Neural progenitor cell (in vitro differentiated cells): Measurements from ENCODE around the gene ZNHIT6. TPM values are rescaled to one million over a fixed set of nuclear protein-coding genes. Genes with fewer than 3 reads are reported as not detected.
A peak's percentile ranks its signal among the peaks of the same experiment; 100 is the strongest.

Source experiments
- DNase-seq: peaks from one replicate; pipeline ENCODE4 v3.0.0-alpha.2; 2016; ENCODE audit warnings: low spot score
- H2AFZ ChIP-seq: fragments of 200-600 bp; sonication (generic); replicated peaks from 2 replicates; pipeline ENCODE4 v1.6.1; 2016; ENCODE audit warnings: antibody characterized with exemption
- H3F3A ChIP-seq: fragments of 200-600 bp; sonication (generic); 2 replicates; pipeline ENCODE4 v1.6.1; 2016; ENCODE audit warnings: antibody characterized with exemption, low read depth
- H3K27ac ChIP-seq: fragments of 200-600 bp; sonication (generic); 2 replicates; pipeline ENCODE4 v1.5.1; 2016; ENCODE audit warnings: mild to moderate bottlenecking
- H3K27me3 ChIP-seq: fragments of 200-600 bp; sonication (generic); 2 replicates; pipeline ENCODE4 v1.6.1; 2016; ENCODE audit warnings: mild to moderate bottlenecking, moderate library complexity
- H3K36me3 ChIP-seq: fragments of 200-600 bp; sonication (generic); 2 replicates; pipeline ENCODE4 v1.5.1; 2016
- H3K4me1 ChIP-seq: fragments of 200-600 bp; sonication (generic); 2 replicates; pipeline ENCODE4 v1.6.1; 2016; ENCODE audit warnings: mixed run types
- H3K4me2 ChIP-seq: fragments of 200-600 bp; sonication (generic); 2 replicates; pipeline ENCODE4 v1.6.1; 2016
- H3K4me3 ChIP-seq: fragments of 200-600 bp; sonication (generic); 2 replicates; pipeline ENCODE4 v1.5.1; 2016
- H3K79me2 ChIP-seq: fragments of 200-600 bp; sonication (generic); 2 replicates; pipeline ENCODE4 v1.6.1; 2016; ENCODE audit warnings: low read depth
- H3K9ac ChIP-seq: fragments of 200-600 bp; sonication (generic); 2 replicates; pipeline ENCODE4 v1.6.1; 2016
- H3K9me3 ChIP-seq: fragments of 200-600 bp; sonication (generic); 2 replicates; pipeline ENCODE4 v1.5.1; 2016; ENCODE audit warnings: low read depth
- H4K20me1 ChIP-seq: fragments of 200-600 bp; sonication (generic); 2 replicates; pipeline ENCODE4 v1.6.1; 2016; ENCODE audit warnings: low read depth
- H3K27ac Mint-ChIP-seq: 3 replicates; pipeline ENCODE4 v1.8.0; 2021; ENCODE audit warnings: mixed read lengths
- H3K27me3 Mint-ChIP-seq: 2 replicates; pipeline ENCODE4 v1.8.0; 2022; ENCODE audit warnings: low read depth, mild to moderate bottlenecking, inconsistent platforms, moderate library complexity, mixed read lengths; ENCODE audit not compliant: insufficient read depth
- H3K36me3 Mint-ChIP-seq: 3 replicates; pipeline ENCODE4 v1.8.0; 2021; ENCODE audit warnings: mixed read lengths
- H3K4me1 Mint-ChIP-seq: 3 replicates; pipeline ENCODE4 v1.8.0; 2021; ENCODE audit warnings: mixed read lengths
- H3K4me3 Mint-ChIP-seq: 3 replicates; pipeline ENCODE4 v1.8.0; 2021; ENCODE audit warnings: mild to moderate bottlenecking, moderate library complexity, mixed read lengths
- H3K9me3 Mint-ChIP-seq: 3 replicates; pipeline ENCODE4 v1.8.0; 2020; ENCODE audit warnings: mixed read lengths
- EZH2 ChIP-seq: fragments of 200-600 bp; sonication (generic); IDR thresholded peaks from 2 replicates; pipeline ENCODE4 v1.6.1; 2017; ENCODE audit warnings: antibody characterized with exemption, mild to moderate bottlenecking, moderate library complexity
- EZH2phosphoT487 ChIP-seq: fragments of 200-600 bp; sonication (generic); IDR thresholded peaks from 2 replicates; pipeline ENCODE4 v1.6.1; 2017; ENCODE audit warnings: antibody characterized with exemption
- total RNA-seq: library from RNA; depleted of rRNA; stranded (reverse); fragments of >200 nt; gene quantifications from 2 replicates; pipeline ENCODE4 v1.2.3, GENCODE V29; 2015; ENCODE audit warnings: low replicate concordance
- TF ChIP-seq, protein P1 (sequence below): fragments of 200-600 bp; sonication (generic); IDR thresholded peaks from 2 replicates; pipeline ENCODE4 v1.5.1; 2017; ENCODE audit warnings: antibody characterized with exemption, mild to moderate bottlenecking

The ZNHIT6 gene
- total RNA-seq, 1 donor from 2014 or later: 22.0 TPM

DNA sequence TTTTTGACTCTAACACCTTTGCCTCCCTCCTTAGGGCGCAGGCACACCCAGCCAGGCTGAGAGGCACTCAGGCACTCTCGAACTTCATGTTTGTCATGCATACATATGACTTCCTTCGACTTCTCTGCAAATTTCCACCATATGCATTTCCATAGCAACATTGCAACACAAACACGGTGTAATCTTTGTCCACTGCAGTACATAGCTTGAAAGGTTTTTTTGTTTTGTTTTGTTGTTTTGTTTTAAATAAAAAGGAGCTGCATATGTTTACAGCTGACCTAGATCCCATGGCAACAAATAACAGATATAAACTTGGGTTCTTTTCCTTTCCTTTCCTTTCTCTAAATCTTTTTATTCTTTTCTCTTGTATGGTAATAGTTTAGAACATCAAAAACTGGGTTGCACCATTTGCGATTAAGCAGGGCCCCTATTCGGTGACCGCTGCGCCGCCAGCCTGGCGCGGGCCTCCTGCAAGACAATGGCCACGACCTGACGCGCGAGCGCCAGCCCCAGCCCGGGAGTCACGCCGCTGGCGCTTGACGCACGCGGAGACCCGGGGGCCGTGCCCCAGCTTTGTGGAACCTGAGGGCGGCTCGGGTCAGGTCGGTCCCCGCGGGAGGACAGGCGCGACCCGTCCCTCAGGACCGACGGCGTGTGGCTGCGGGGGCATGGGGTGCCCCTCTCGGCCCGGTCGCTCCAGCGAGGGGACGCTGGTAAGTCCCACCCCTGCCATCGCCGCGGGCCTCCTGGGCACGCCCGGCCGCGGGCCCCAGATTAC is 92.5 kb downstream of the ZNHIT6 start:
- Histone ChIP-seq H3K9me3 (peaks cover 1% of the 10 kb centered on the region), H3K27ac (no peak overlapping the region), H3K4me1 (no peaks in the 10 kb centered on the region), H4K20me1 (no peaks in the 10 kb centered on the region), H3K36me3 (no peaks in the 10 kb centered on the region), H3K79me2 (no peaks in the 10 kb centered on the region), H3K9ac (no peak overlapping the region), H2AFZ (no peak overlapping the region), H3K27me3 (no peaks in the 10 kb centered on the region), H3K4me3 (no peak overlapping the region), H3F3A (no peaks in the 10 kb centered on the region), H3K4me2 (no peak overlapping the region)
- no peak for DNase-seq
- H3K36me3 Mint-ChIP-seq: peaks cover 12% of the 10 kb centered on the region
- H3K27me3 Mint-ChIP-seq: no peaks in the 10 kb centered on the region
- H3K9me3 Mint-ChIP-seq: peaks cover 8% of the 10 kb centered on the region
- TF ChIP-seq, protein P1, sequence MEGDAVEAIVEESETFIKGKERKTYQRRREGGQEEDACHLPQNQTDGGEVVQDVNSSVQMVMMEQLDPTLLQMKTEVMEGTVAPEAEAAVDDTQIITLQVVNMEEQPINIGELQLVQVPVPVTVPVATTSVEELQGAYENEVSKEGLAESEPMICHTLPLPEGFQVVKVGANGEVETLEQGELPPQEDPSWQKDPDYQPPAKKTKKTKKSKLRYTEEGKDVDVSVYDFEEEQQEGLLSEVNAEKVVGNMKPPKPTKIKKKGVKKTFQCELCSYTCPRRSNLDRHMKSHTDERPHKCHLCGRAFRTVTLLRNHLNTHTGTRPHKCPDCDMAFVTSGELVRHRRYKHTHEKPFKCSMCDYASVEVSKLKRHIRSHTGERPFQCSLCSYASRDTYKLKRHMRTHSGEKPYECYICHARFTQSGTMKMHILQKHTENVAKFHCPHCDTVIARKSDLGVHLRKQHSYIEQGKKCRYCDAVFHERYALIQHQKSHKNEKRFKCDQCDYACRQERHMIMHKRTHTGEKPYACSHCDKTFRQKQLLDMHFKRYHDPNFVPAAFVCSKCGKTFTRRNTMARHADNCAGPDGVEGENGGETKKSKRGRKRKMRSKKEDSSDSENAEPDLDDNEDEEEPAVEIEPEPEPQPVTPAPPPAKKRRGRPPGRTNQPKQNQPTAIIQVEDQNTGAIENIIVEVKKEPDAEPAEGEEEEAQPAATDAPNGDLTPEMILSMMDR: no peak
- TF ChIP-seq EZH2: no peak
- no peak overlapping the region for H3K27ac Mint-ChIP-seq
- peaks cover 16% of the 10 kb centered on the region for H3K4me1 Mint-ChIP-seq
- H3K4me3 Mint-ChIP-seq: no peak overlapping the region

DNA sequence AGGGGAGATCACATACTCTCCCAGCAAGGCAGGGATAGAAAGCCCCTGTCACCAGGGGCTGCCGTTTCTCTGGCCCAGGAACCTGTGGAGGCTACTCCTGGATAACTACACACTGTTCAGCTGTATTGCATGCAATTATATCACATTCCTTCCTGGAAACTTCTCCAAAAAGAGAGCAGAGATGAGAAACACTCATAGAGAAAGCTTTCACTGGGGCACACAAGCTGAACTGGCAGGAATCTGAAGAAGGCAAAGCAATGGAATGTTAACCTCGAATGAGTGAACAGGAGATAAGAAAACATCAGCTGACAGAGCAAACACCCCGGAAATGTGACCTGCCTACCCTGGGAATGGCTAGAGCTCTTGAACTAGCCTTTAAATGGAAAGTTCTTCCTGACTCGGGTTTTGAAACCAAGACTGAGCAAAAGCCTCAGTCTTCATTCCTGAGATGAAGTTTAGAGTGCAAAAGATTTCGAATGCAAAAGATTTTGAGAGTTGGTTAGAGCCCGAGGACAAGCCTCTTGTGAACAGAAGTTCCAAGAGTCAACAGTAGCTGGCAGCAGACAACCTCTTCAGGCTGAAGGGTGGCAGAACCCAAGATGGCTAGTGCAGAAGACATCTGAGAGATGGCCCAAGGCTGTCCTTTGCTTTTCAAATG is 95.4 kb downstream of the ZNHIT6 start:
- Histone ChIP-seq H3F3A (no peaks in the 10 kb centered on the region), H4K20me1 (no peaks in the 10 kb centered on the region), H3K27ac (no peak overlapping the region), H3K9ac (no peak overlapping the region), H2AFZ (no peak overlapping the region), H3K79me2 (no peaks in the 10 kb centered on the region), H3K4me3 (no peak overlapping the region), H3K4me1 (no peaks in the 10 kb centered on the region), H3K27me3 (no peaks in the 10 kb centered on the region), H3K4me2 (no peak overlapping the region), H3K36me3 (no peaks in the 10 kb centered on the region), H3K9me3 (no peaks in the 10 kb centered on the region)
- H3K27ac Mint-ChIP-seq: no peak overlapping the region
- peak; percentile 33 for DNase-seq
- no peaks in the 10 kb centered on the region for H3K9me3 Mint-ChIP-seq
- no peaks in the 10 kb centered on the region for H3K27me3 Mint-ChIP-seq
- H3K4me1 Mint-ChIP-seq: peaks cover 19% of the 10 kb centered on the region
- H3K4me3 Mint-ChIP-seq: no peak overlapping the region
- H3K36me3 Mint-ChIP-seq: peaks cover 5% of the 10 kb centered on the region
- TF ChIP-seq, protein P1: peak; percentile 47
- TF ChIP-seq EZH2phosphoT487 (no peak), EZH2 (no peak)

DNA sequence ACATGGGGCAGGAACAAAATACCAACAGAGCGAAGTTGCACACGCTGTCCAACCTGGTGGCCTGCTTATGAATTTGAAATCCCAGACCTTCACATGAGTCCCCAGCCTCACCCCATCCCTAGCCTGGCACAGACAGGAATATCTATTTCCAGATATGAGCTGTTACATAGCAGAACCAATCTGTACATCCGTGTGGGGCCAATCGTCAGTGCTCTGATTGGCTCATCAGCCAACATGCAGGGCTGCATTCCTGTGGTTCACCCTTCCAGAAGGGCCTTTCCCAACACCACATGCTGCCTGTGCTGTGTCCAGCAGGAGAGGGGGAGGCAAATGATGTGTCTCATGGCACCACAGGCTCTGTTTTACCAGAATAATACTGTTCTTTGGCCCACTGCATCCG is 96.4 kb downstream of the ZNHIT6 start:
- Histone ChIP-seq H3K4me2 (no peak overlapping the region), H3K9me3 (no peaks in the 10 kb centered on the region), H3K79me2 (no peaks in the 10 kb centered on the region), H3K27ac (no peak overlapping the region), H3K36me3 (no peaks in the 10 kb centered on the region), H3F3A (peaks cover 5% of the 10 kb centered on the region), H3K4me3 (no peak overlapping the region), H3K9ac (no peak overlapping the region), H4K20me1 (no peaks in the 10 kb centered on the region), H2AFZ (no peak overlapping the region), H3K27me3 (no peaks in the 10 kb centered on the region), H3K4me1 (peaks cover 7% of the 10 kb centered on the region)
- Mint-ChIP-seq H3K36me3 (peaks cover 5% of the 10 kb centered on the region), H3K9me3 (no peaks in the 10 kb centered on the region), H3K4me3 (no peak overlapping the region), H3K27me3 (no peaks in the 10 kb centered on the region), H3K4me1 (peaks cover 29% of the 10 kb centered on the region), H3K27ac (no peak overlapping the region)
- DNase-seq: peak; percentile 28
- TF ChIP-seq EZH2 (no peak), EZH2phosphoT487 (no peak)
- TF ChIP-seq, protein P1: no peak
